K562 (cell line): ENCODE results near the gene PPFIBP2. TPM values are rescaled to one million over a fixed set of nuclear protein-coding genes. Genes with fewer than 3 reads are reported as not detected.

Source experiments
- ATAC-seq: fragments of 200-7000 bp; cut with Tn5 transposase; 3 replicates; pipeline ENCODE4 v1.9.1; 2020; ENCODE audit warnings: moderate library complexity
- BruUV-seq: library from RNA; stranded (reverse); fragments of 400-500 nt; replicated peaks from 2 replicates; lab custom pipeline; 2021; lab: Mats Ljungman, UMichigan
- CTCF ChIA-PET: fragments of 300-600 bp; formaldehyde crosslinking; extraction: SDS; loops from one replicate; lab custom pipeline; 2021; ENCODE audit warnings: low intra/inter-chr PET ratio; lab: Yijun Ruan, JAX
- POLR2A ChIA-PET: fragments of 300-600, 350-650 bp; sonication (Branson Sonifier 250); formaldehyde crosslinking; extraction: SDS; loops from one replicate; lab custom pipeline; 2021; ENCODE audit warnings: antibody characterized with exemption, inconsistent platforms; lab: Yijun Ruan, JAX
- DNase-seq, 4 experiments: peaks; one replicate each; pipeline versions ENCODE4 v3.0.0 to v3.0.0-alpha.2; 2011 to 2018; ENCODE audit warnings: low spot score in 3 of 4, mixed read lengths in 3 of 4; ENCODE audit errors: extremely low read depth in 1 of 4
- FAIRE-seq: peaks from 2 replicates; lab custom pipeline; 2011; peaks lifted over from hg19 to GRCh38; lab: Jason Lieb, UNC
- H2AFZ ChIP-seq: 2 replicates; pipeline ENCODE4 v1.6.0; 2011; ENCODE audit warnings: low read depth, low read length, control low read depth, inconsistent platforms
- H3K27ac ChIP-seq: fragments of 200-600 bp; 3 replicates; pipeline ENCODE4 v1.8.0; 2011; ENCODE audit warnings: low read depth, mild to moderate bottlenecking, control low read depth, inconsistent platforms, low read length, moderate library complexity, mixed read lengths; ENCODE audit errors: extremely low read depth
- H3K27me3 ChIP-seq, 2 experiments: fragments of 300-600 bp in 1 of 2; 2 replicates in 1 of 2; 3 replicates in 1 of 2; pipeline versions ENCODE4 v1.6.0 to v1.8.0; 2011; ENCODE audit warnings: inconsistent platforms in 2 of 2, low read length in 2 of 2, mild to moderate bottlenecking in 1 of 2, mixed read lengths in 1 of 2, moderate library complexity in 1 of 2; ENCODE audit not compliant: control insufficient read depth in 2 of 2, insufficient read depth in 2 of 2
- H3K36me3 ChIP-seq: fragments of 300-600 bp; 3 replicates; pipeline ENCODE4 v1.8.0; 2011; ENCODE audit warnings: mild to moderate bottlenecking, low read length, inconsistent platforms; ENCODE audit not compliant: control insufficient read depth, insufficient read depth
- H3K4me1 ChIP-seq, 2 experiments: fragments of 200-600 bp in 1 of 2; replicated peaks in 1 of 2; 2 replicates in 1 of 2; 3 replicates in 1 of 2; pipeline versions ENCODE4 v1.5.1 to v1.8.0; 2011; ENCODE audit warnings: inconsistent platforms in 2 of 2, low read length in 2 of 2, mild to moderate bottlenecking in 1 of 2, mixed read lengths in 1 of 2, moderate library complexity in 1 of 2; ENCODE audit not compliant: control insufficient read depth in 2 of 2, insufficient read depth in 2 of 2
- H3K4me2 ChIP-seq: 2 replicates; pipeline ENCODE4 v1.6.1; 2011; ENCODE audit warnings: low read length, control low read depth, inconsistent platforms, mixed read lengths; ENCODE audit not compliant: insufficient read depth
- H3K4me3 ChIP-seq: fragments of 200-600 bp; sonication (generic), shearing (Covaris generic); 2 replicates; pipeline ENCODE4 v1.5.1; 2016; ENCODE audit warnings: control low read depth, inconsistent platforms
- H3K79me2 ChIP-seq: fragments of 200-600 bp; 3 replicates; pipeline ENCODE4 v1.8.0; 2011; ENCODE audit warnings: low read length, inconsistent platforms; ENCODE audit not compliant: control insufficient read depth, insufficient read depth
- H3K9ac ChIP-seq, 2 experiments: 2 replicates each; pipeline versions ENCODE4 v1.6.0 to v1.6.1; 2011; ENCODE audit warnings: low read depth in 2 of 2, low read length in 2 of 2, control low read depth in 1 of 2, inconsistent platforms in 1 of 2, mild to moderate bottlenecking in 1 of 2, mixed read lengths in 1 of 2; ENCODE audit not compliant: insufficient read depth in 1 of 2
- H3K9me1 ChIP-seq: one replicate; pipeline ENCODE4 v1.6.0; 2011; ENCODE audit warnings: inconsistent platforms, mild to moderate bottlenecking, low read length, moderate library complexity; ENCODE audit not compliant: control insufficient read depth, insufficient read depth
- H3K9me3 ChIP-seq: replicated peaks from 2 replicates; pipeline ENCODE4 v1.5.1; 2011; ENCODE audit warnings: low read depth, low read length, inconsistent platforms; ENCODE audit not compliant: control insufficient read depth, insufficient read depth
- H4K20me1 ChIP-seq: replicated peaks from 2 replicates; pipeline ENCODE4 v1.6.1; 2011; ENCODE audit warnings: low read length, inconsistent platforms, mixed read lengths; ENCODE audit not compliant: control insufficient read depth, insufficient read depth
- BRD9 ChIP-seq: fragments of 450-650 bp; IDR thresholded peaks from 2 replicates; pipeline ENCODE4 v1.6.1; 2018; ENCODE audit warnings: low read depth; ENCODE audit not compliant: partially characterized antibody
- CLOCK ChIP-seq: fragments of 250-450 bp; sonication (Bioruptor Pico); IDR thresholded peaks from 2 replicates; pipeline ENCODE4 v1.4.0; 2020; ENCODE audit warnings: mild to moderate bottlenecking, moderate library complexity, borderline replicate concordance
- DPF2 ChIP-seq: fragments of 450-650 bp; IDR thresholded peaks from 2 replicates; pipeline ENCODE4 v1.6.1; 2016
- E4F1 ChIP-seq: fragments of 250-450 bp; sonication (Bioruptor Pico); IDR thresholded peaks from 2 replicates; pipeline ENCODE4 v1.5.0; 2021; ENCODE audit warnings: mild to moderate bottlenecking, borderline replicate concordance
- EP400 ChIP-seq: fragments of 450-650 bp; IDR thresholded peaks from 2 replicates; pipeline ENCODE4 v1.6.1; 2017; ENCODE audit warnings: antibody characterized with exemption, mild to moderate bottlenecking, moderate library complexity
- FOXA1 ChIP-seq: fragments of 450-650 bp; IDR thresholded peaks from 2 replicates; pipeline ENCODE4 v1.6.1; 2016; ENCODE audit warnings: mild to moderate bottlenecking, borderline replicate concordance
- KDM1A ChIP-seq, 2 experiments: fragments of 450-650 bp; IDR thresholded peaks; 2 replicates each; pipeline ENCODE4 v1.6.1; 2016; ENCODE audit warnings: mild to moderate bottlenecking in 2 of 2
- LCOR ChIP-seq: sonication (generic); formaldehyde crosslinking; IDR thresholded peaks from 2 replicates; pipeline ENCODE4 v1.8.0; 2022; ENCODE audit warnings: mild to moderate bottlenecking, missing genetic modification reagents
- MAFK ChIP-seq: IDR thresholded peaks from 2 replicates; pipeline ENCODE4 v1.6.1; 2011; ENCODE audit warnings: low read length, improper control_type of control experiment
- MTA2 ChIP-seq: fragments of 450-650 bp; IDR thresholded peaks from 2 replicates; pipeline ENCODE4 v1.6.1; 2016; ENCODE audit warnings: low read depth
- NBN ChIP-seq: fragments of 450-650 bp; IDR thresholded peaks from 2 replicates; pipeline ENCODE4 v1.6.1; 2016; ENCODE audit warnings: low read depth, mild to moderate bottlenecking
- OTX1 ChIP-seq: fragments of 450-650 bp; formaldehyde crosslinking; IDR thresholded peaks from 2 replicates; pipeline ENCODE4 v1.4.0; 2022; ENCODE audit warnings: mild to moderate bottlenecking
- PKNOX1 ChIP-seq: fragments of 450-650 bp; IDR thresholded peaks from 2 replicates; pipeline ENCODE4 v1.6.1; 2016
- SIRT6 ChIP-seq: IDR thresholded peaks from one replicate; pipeline ENCODE4 v1.6.1; 2012; ENCODE audit warnings: low read depth, mild to moderate bottlenecking, control low read depth, inconsistent platforms, low read length, moderate library complexity
- SMARCE1 ChIP-seq: fragments of 450-650 bp; IDR thresholded peaks from 2 replicates; pipeline ENCODE4 v1.7.1; 2016; ENCODE audit warnings: mild to moderate bottlenecking
- SP1 ChIP-seq: sonication (generic); formaldehyde crosslinking; IDR thresholded peaks from 2 replicates; pipeline ENCODE4 v1.8.1; 2022; ENCODE audit warnings: mild to moderate bottlenecking, missing genetic modification reagents
- USF1 ChIP-seq: sonication (generic); formaldehyde crosslinking; IDR thresholded peaks from 2 replicates; pipeline ENCODE4 v1.9.0; 2022; ENCODE audit warnings: mild to moderate bottlenecking, missing genetic modification reagents
- ZNF551 ChIP-seq: fragments of 250-450 bp; sonication (Bioruptor Pico); IDR thresholded peaks from 2 replicates; pipeline ENCODE4 v1.5.0; 2021; ENCODE audit warnings: mild to moderate bottlenecking, moderate library complexity
- WGBS: fragments of 100-300 bp; shearing (Covaris generic); methylation state at CpG from one replicate; pipeline ENCODE4 v1.1.6; 2016; ENCODE audit warnings: low coverage, mixed read lengths; ENCODE audit not compliant: insufficient coverage; ENCODE audit errors: missing lambda C conversion rate; 5-methylcytosine and 5-hydroxymethylcytosine counted together
- in situ Hi-C: fragments of 300-500 bp; cut with MboI; formaldehyde crosslinking; loops from 4 replicates; pipeline ENCODE4 v1.15.0; 2018; ENCODE audit warnings: inconsistent platforms, mixed read lengths
- intact Hi-C: fragments of 100-400 bp; cut with micrococcal nuclease; formaldehyde crosslinking; loops from 2 replicates; pipeline ENCODE4 v1.14.2; 2022
- polyA plus RNA-seq, 8 experiments: library from polyadenylated mRNA; depleted of rRNA in 4 of 8; stranded (reverse) in 5 of 8; unstranded in 3 of 8; fragments of >200 nt; fragmentation: Nextera tagmentation in 2 of 8; fragmentation: Illumina TruSeq in 1 of 8; extraction: Ambion mirVana in 2 of 8; extraction: Trizol in 1 of 8; gene quantifications; 2 replicates each; pipeline versions ENCODE4 v1.2.1 to v1.2.3, GENCODE V29; 2011 to 2014; ENCODE audit warnings: inconsistent platforms in 1 of 8, missing spikeins in 1 of 8
- total RNA-seq, 7 experiments: library from RNA; depleted of rRNA in 6 of 7; stranded (reverse); fragments of >200 nt in 6 of 7; fragmentation: Illumina TruSeq in 2 of 7; extraction: Trizol in 2 of 7; gene quantifications; 2 replicates each; pipeline versions ENCODE4 v1.2.1 to v1.2.3, GENCODE V29; 2011 to 2021; ENCODE audit warnings: low replicate concordance in 1 of 7

PPFIBP2 gene
- total and polyA plus RNA-seq, 9 of the 15 experiments (the other 6 are each of a cell fraction or from before 2014, with no cell fraction given): 0.18 to 3.4 (median 1.2) TPM

- ATAC-seq: no peak
- Histone ChIP-seq H3K9me1 (no peaks in the 10 kb centered on the region), H3K27me3 (no peaks in the 10 kb centered on the region), H3K27ac (no peak overlapping the region), H2AFZ (no peak overlapping the region), H3K9ac (no peak overlapping the region), H3K4me3 (no peak overlapping the region), H3K4me2 (no peak overlapping the region), H3K4me1 (peaks cover 0 to 4% of the 10 kb centered on the region in 2 experiments; a peak in 2 of 5 replicates), H4K20me1 (no peaks in the 10 kb centered on the region), H3K9me3 (no peaks in the 10 kb centered on the region), H3K79me2 (no peaks in the 10 kb centered on the region), H3K36me3 (no peaks in the 10 kb centered on the region)
- ChIA-PET CTCF (no interaction called here), POLR2A (no interaction called here)
- no peak for DNase-seq
- in situ Hi-C loops (no loop called here), intact Hi-C loops (no loop called here)
- no TSS peak for BruUV-seq
- TF ChIP-seq SP1 (CRISPR knock-in tag) (no peak), E4F1 (CRISPR knock-in tag) (no peak), PKNOX1 (no peak), NBN (no peak), ZNF551 (CRISPR knock-in tag) (no peak), BRD9 (no peak), USF1 (no peak), OTX1 (no peak), MTA2 (no peak), FOXA1 (no peak), EP400 (no peak), LCOR (CRISPR knock-in tag) (no peak), SMARCE1 (no peak), KDM1A (IDR thresholded peaks at IDR 0.05) (no peak), MAFK (no peak), SIRT6 (no peak), CLOCK (CRISPR knock-in tag) (no peak), DPF2 (no peak)
- WGBS: 30% methylated on average over 3 of the region's 3 CpGs
- no peak for FAIRE-seq
Measured at GRCh38 chr11:7508087-7508486, 5.7 kb upstream of the PPFIBP2 start.
